ENCODE data around the gene GASK1A. TPM values are rescaled to one million over a fixed set of nuclear protein-coding genes. Genes with fewer than 3 reads are reported as not detected.

GASK1A gene
- total RNA-seq, 1 experiment from 2014 or later: not detected

GRCh38 chr3:43014241-43014640 is 35.1 kb downstream of the GASK1A start:
- no peak for DNase-seq (ENCODE audit: low read depth, low spot score)
- POLR2A ChIA-PET: no interaction called here
- no peak overlapping the region for H3K4me3 ChIP-seq (ENCODE audit: low read depth in 2 of 2, low read length in 2 of 2)

GRCh38 chr3:43014956-43015355 is 35.8 kb downstream of the GASK1A start:
- ChIA-PET POLR2A (no interaction called here), CTCF (no interaction called here)
- BruUV-seq (replicated peaks): no TSS peak
- no peaks in the 10 kb centered on the region for H3K4me1 ChIP-seq (ENCODE audit: control insufficient read depth, insufficient read depth, low read length)
- no peaks in the 10 kb centered on the region for H3K27me3 ChIP-seq (ENCODE audit: control insufficient read depth, insufficient read depth, low read length)
- H3K4me3 ChIP-seq (ENCODE audit: low read depth in 2 of 2, low read length in 2 of 2): no peak overlapping the region
- intact Hi-C loops (cut with micrococcal nuclease; ENCODE audit: unreplicated experiment) (no loop called here), in situ Hi-C loops (cut with HindIII; ENCODE audit: low pct_unique_long_range_greater_than_20kb, low sequenced_read_pairs) (no loop called here)
- no peaks in the 10 kb centered on the region for H3K9me3 ChIP-seq (ENCODE audit: control insufficient read depth, insufficient read depth, low read depth, low read length)
- DNase-seq (ENCODE audit: low read depth, low spot score): no peak
- no peaks in the 10 kb centered on the region for H3K36me3 ChIP-seq (ENCODE audit: control insufficient read depth, insufficient read depth, low read length)
- no peak for ATAC-seq
- TF ChIP-seq REST (IDR thresholded peaks at IDR 0.05; ENCODE audit: insufficient read depth in 1 of 2, low read depth in 2 of 2, low read length in 1 of 2) (no peak), POLR2AphosphoS5 (IDR thresholded peaks at IDR 0.05; ENCODE audit: low read depth, low read length) (no peak)
- H3K27ac ChIP-seq (ENCODE audit: low read length): no peak overlapping the region

More at GRCh38 chr3:43014241-43014640, 35.1 kb downstream of the GASK1A start:
- CTCF ChIA-PET: no interaction called here
- Histone ChIP-seq H3K36me3 (ENCODE audit: control insufficient read depth, insufficient read depth, low read length) (no peaks in the 10 kb centered on the region), H3K4me1 (ENCODE audit: control insufficient read depth, insufficient read depth, low read length) (no peaks in the 10 kb centered on the region), H3K27ac (ENCODE audit: low read length) (no peak overlapping the region), H3K9me3 (ENCODE audit: control insufficient read depth, insufficient read depth, low read depth, low read length) (no peaks in the 10 kb centered on the region), H3K27me3 (ENCODE audit: control insufficient read depth, insufficient read depth, low read length) (no peaks in the 10 kb centered on the region)
- no TSS peak for BruUV-seq (replicated peaks)
- intact Hi-C loops (cut with micrococcal nuclease; ENCODE audit: unreplicated experiment) (no loop called here), in situ Hi-C loops (cut with HindIII; ENCODE audit: low pct_unique_long_range_greater_than_20kb, low sequenced_read_pairs) (no loop called here)
- no peak for ATAC-seq
- TF ChIP-seq REST (IDR thresholded peaks at IDR 0.05; ENCODE audit: insufficient read depth in 1 of 2, low read depth in 2 of 2, low read length in 1 of 2): no peak
- no peak for TF ChIP-seq SIN3A (IDR thresholded peaks at IDR 0.05; ENCODE audit: borderline replicate concordance, insufficient read depth, low read depth, low read length)
- no peak for TF ChIP-seq POLR2AphosphoS5 (IDR thresholded peaks at IDR 0.05; ENCODE audit: low read depth, low read length)
- TF ChIP-seq CTCF (IDR thresholded peaks at IDR 0.05): no peak
- TF ChIP-seq TCF7L2 (IDR thresholded peaks at IDR 0.05; ENCODE audit: low read depth, low read length): no peak
